ENCODE measurements around the gene DENND1A. TPM values are rescaled to one million over a fixed set of nuclear protein-coding genes. Genes with fewer than 3 reads are reported as not detected.
"Not testable (repeated sequence)": the region's sequence is repeated elsewhere in the genome, so short reads cannot be mapped to it uniquely, and the experiment has no call there.

DENND1A gene
- total RNA-seq, 2 experiments from 2014 or later = 21.9 to 23.3 TPM

DNA sequence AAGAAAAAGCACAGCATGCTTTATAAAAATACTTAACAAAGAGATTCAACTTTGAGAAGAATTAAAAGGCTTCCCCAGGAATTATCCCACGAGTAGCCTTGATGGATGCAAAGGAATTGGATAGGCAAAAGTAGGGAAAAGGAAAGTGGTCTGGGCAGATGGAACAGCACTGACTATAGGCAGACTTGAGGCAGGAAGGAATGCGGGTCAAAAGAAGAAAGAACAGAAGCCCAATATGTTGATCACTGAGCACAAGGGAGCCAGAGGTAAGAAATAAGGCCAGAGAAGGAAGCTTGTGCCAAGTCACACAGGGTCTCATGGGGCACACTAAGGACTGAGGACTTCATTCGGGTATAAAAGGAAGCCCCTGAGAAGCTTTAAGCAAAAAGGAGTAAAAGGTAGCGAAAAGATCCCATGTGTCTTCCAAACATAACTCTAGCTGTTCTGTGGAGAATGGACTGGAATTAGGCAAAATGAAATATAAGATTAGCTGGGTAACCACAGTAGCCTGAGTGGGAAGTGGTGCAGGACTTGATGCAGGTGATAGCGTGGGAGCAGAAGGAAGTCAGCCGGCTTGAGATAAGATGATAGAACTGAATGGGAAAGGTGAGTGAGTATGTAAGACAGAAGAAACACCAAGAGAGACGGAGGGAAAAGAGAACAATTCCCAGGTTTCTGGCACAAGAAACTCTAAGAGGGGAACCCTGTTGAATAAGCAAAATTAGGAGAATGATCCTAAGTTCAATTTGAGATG, 106.6 kb downstream of the DENND1A start:
- ChIA-PET CTCF (interaction anchor here (1.3 kb wide), 1 partner anchor 9 kb away, joined by 4 read pairs; no protein-coding TSS in a partner anchor), POLR2A (no interaction called here)
- Mint-ChIP-seq H3K27me3 (no peaks in the 10 kb centered on the region), H3K36me3 (ENCODE audit: low read depth) (peaks cover 15% of the 10 kb centered on the region), H3K4me3 (no peak overlapping the region), H3K27ac (no peak overlapping the region), H3K4me1 (ENCODE audit: low read depth) (peaks cover 4% of the 10 kb centered on the region), H3K9me3 (peaks cover 10% of the 10 kb centered on the region)
- DNase-seq (no peak), ATAC-seq (no peak)
- intact Hi-C loops (cut with micrococcal nuclease) = no loop called here
- TF ChIP-seq, protein P1, sequence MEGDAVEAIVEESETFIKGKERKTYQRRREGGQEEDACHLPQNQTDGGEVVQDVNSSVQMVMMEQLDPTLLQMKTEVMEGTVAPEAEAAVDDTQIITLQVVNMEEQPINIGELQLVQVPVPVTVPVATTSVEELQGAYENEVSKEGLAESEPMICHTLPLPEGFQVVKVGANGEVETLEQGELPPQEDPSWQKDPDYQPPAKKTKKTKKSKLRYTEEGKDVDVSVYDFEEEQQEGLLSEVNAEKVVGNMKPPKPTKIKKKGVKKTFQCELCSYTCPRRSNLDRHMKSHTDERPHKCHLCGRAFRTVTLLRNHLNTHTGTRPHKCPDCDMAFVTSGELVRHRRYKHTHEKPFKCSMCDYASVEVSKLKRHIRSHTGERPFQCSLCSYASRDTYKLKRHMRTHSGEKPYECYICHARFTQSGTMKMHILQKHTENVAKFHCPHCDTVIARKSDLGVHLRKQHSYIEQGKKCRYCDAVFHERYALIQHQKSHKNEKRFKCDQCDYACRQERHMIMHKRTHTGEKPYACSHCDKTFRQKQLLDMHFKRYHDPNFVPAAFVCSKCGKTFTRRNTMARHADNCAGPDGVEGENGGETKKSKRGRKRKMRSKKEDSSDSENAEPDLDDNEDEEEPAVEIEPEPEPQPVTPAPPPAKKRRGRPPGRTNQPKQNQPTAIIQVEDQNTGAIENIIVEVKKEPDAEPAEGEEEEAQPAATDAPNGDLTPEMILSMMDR (IDR thresholded peaks at IDR 0.05) = no peak

DNA sequence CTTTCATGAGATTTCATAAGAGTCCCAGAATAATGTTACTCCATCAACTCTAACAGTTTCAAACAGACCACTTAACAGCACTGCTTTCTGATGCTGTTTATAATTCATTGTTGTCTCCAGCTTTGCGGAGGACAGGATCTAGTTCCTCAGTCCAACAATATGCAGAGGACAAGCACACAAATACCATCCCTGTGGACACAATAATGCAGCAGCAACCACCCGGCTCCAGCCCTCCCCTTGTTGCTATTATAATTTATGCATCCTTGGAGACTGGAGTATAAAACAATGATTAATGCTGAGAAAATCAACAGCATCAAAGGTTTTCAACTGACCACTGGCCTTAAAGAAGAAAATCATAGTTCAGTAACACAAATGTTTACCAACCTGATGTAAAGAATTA, 108.3 kb downstream of the DENND1A start:
- Mint-ChIP-seq H3K4me1 (ENCODE audit: low read depth) (peaks cover 6% of the 10 kb centered on the region), H3K4me3 (no peak overlapping the region), H3K9me3 (peaks cover 3% of the 10 kb centered on the region), H3K36me3 (ENCODE audit: low read depth) (peaks cover 4% of the 10 kb centered on the region), H3K27ac (no peak overlapping the region), H3K27me3 (no peaks in the 10 kb centered on the region)
- ATAC-seq = no peak
- DNase-seq = no peak
- ChIA-PET POLR2A (no interaction called here), CTCF (no interaction called here)
- TF ChIP-seq, protein P1 (IDR thresholded peaks at IDR 0.05) = no peak
- intact Hi-C loops (cut with micrococcal nuclease) = no loop called here

DNA sequence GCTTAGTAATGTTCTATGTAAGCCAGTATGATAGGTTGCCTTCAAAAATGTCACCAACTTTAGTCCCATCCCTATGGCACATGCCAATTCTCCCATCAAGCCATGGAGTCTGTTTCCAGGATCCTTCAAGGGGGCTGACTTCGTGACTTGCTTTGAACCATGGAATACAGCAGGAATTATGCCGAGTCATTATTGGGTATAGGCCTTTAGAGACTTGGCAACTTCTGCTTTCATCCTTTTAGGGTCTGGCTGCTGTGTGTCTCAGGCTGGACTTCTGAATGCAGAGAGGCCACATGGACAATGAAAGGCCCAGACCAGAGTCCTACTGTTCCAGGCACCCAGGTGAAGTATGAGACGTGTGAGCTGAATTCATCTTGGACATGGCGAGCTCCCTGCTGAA, 109.8 kb downstream of the DENND1A start:
- Mint-ChIP-seq H3K4me1 (ENCODE audit: low read depth) (peaks cover 6% of the 10 kb centered on the region), H3K4me3 (no peak overlapping the region), H3K36me3 (ENCODE audit: low read depth) (no peaks in the 10 kb centered on the region), H3K9me3 (no peaks in the 10 kb centered on the region), H3K27ac (no peak overlapping the region), H3K27me3 (no peaks in the 10 kb centered on the region)
- POLR2A ChIA-PET = no interaction called here
- DNase-seq (no peak), ATAC-seq (no peak)
- intact Hi-C loops (cut with micrococcal nuclease) = no loop called here
- TF ChIP-seq, protein P1 (IDR thresholded peaks at IDR 0.05) = no peak
- CTCF ChIA-PET = no interaction called here

DNA sequence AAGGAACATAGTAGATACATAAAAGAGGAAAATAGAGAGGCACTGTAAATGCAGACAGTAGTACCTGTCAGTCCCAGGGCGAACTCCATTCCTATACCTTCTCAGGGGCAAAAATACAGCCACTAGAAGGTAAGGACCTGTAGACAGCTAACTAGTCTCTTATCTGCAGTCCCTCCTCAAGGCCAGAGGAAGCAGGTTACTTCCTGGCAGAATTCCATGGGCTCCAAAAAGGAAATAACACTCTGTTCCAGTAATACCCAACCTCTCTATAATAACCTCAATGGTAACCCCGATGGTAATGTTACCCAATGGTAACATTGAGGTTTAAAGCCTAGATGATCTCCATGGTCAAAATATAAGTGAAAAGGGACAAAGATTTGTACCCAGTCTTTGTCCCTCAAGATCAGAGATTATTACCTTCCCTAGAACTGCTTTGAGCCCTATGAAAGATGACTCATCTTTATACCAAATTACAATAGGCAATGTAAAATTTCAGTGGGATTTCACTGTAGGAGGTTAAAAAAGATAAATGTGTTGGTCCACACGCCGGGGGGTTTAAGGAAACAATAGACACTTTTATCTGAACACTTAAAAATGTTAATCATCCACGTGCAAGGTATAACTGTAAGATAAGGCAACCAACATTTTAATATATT, 113.0 kb downstream of the DENND1A start:
- TF ChIP-seq, protein P1 (IDR thresholded peaks at IDR 0.05) = no peak
- DNase-seq (no peak), ATAC-seq (no peak)
- H3K27ac Mint-ChIP-seq = no peak overlapping the region
- H3K27me3 Mint-ChIP-seq = no peaks in the 10 kb centered on the region
- H3K9me3 Mint-ChIP-seq = no peaks in the 10 kb centered on the region
- no peaks in the 10 kb centered on the region for H3K36me3 Mint-ChIP-seq (ENCODE audit: low read depth)
- CTCF ChIA-PET = no interaction called here
- H3K4me3 Mint-ChIP-seq = no peak overlapping the region
- peaks cover 3% of the 10 kb centered on the region for H3K4me1 Mint-ChIP-seq (ENCODE audit: low read depth)
- POLR2A ChIA-PET = no interaction called here
- intact Hi-C loops (cut with micrococcal nuclease) = no loop called here

DNA sequence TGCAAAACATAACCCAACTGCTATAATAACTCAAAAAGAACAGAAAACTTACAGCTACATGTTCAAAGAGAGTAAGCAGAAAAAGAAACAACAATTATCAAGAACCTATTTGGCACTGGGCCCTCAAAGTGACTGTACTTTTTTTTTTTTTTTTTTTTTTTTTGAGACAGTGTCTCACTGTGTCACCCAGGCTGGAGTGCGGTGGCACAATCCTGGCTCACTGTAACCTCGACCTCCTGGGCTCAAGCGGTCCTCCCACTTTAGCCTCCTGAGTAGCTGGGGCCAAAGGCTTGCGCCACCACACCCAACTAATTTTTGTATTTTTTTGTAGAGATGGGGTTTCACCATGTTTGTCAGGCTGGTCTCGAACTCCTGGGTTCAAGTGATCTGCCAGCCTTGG, 114.1 kb downstream of the DENND1A start:
- intact Hi-C loops (cut with micrococcal nuclease); H3K27me3 Mint-ChIP-seq; H3K9me3 Mint-ChIP-seq; H3K4me1 Mint-ChIP-seq (ENCODE audit: low read depth); ATAC-seq; POLR2A ChIA-PET; DNase-seq; H3K4me3 Mint-ChIP-seq; H3K27ac Mint-ChIP-seq; H3K36me3 Mint-ChIP-seq (ENCODE audit: low read depth); CTCF ChIA-PET: not testable (repeated sequence)

All from activated CD8-positive, alpha-beta T cell treated with anti-CD3 and anti-CD28 coated beads for 36 hours (primary cell).